ENCODE results near the gene OMP. TPM values are rescaled to one million over a fixed set of nuclear protein-coding genes. Genes with fewer than 3 reads are reported as not detected.

Gene OMP
- total RNA-seq, 6 experiments from 2014 or later, result 1.0 to 4.2 (median 2.0) TPM; not detected in 1

DNA sequence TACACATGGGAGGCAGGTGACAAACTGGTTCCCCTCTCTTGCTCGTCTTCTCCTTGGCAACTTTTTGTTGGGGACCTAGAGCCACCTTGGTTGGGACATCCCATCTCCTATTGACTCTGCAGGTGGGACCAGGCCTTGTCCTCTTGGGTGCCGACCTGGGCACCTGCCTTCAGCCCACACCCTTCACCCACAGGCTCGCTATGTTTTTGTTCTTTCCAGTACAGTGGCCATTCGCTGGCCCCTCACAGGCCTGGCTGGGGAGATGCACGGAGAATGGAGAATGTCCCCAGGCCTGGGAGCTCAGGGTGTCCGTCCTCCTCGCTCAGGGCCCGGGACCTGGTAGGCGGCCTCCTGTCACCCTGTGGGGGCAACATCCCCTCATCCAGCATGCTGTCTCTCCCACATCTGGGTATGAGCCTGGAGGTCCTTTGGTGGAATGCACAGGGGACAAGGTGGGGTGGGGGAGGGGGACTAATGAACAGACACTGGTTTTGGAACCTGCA lies 14.9 kb upstream of the OMP start:
- Histone ChIP-seq H3K4me1 (peaks cover 0 to 46% (median 18%) of the 10 kb centered on the region in 4 donors), H3K27me3 (no peaks in the 10 kb centered on the region), H3K4me3 (no peak overlapping the region), H3K9me3 (no peaks in the 10 kb centered on the region), H3K27ac (peak overlapping the region; percentile 21 to 86 (median 85)), H3K36me3 (peaks cover 0 to 7% (median 0%) of the 10 kb centered on the region in 4 donors)
- ATAC-seq, result no peak
- WGBS (ENCODE audit: insufficient coverage, low coverage, low lambda C conversion rate, missing lambda C conversion rate), result 80% methylated on average over 1 of the region's 9 CpGs
- intact Hi-C loops (cut with DNase I), result no loop called here
- peak in 2 of 3 donors; percentile 11 to 50 for DNase-seq
- TF ChIP-seq, protein P1, sequence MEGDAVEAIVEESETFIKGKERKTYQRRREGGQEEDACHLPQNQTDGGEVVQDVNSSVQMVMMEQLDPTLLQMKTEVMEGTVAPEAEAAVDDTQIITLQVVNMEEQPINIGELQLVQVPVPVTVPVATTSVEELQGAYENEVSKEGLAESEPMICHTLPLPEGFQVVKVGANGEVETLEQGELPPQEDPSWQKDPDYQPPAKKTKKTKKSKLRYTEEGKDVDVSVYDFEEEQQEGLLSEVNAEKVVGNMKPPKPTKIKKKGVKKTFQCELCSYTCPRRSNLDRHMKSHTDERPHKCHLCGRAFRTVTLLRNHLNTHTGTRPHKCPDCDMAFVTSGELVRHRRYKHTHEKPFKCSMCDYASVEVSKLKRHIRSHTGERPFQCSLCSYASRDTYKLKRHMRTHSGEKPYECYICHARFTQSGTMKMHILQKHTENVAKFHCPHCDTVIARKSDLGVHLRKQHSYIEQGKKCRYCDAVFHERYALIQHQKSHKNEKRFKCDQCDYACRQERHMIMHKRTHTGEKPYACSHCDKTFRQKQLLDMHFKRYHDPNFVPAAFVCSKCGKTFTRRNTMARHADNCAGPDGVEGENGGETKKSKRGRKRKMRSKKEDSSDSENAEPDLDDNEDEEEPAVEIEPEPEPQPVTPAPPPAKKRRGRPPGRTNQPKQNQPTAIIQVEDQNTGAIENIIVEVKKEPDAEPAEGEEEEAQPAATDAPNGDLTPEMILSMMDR (IDR thresholded peaks at IDR 0.05), result no peak
- no peak for TF ChIP-seq POLR2A (IDR thresholded peaks at IDR 0.05)

DNA sequence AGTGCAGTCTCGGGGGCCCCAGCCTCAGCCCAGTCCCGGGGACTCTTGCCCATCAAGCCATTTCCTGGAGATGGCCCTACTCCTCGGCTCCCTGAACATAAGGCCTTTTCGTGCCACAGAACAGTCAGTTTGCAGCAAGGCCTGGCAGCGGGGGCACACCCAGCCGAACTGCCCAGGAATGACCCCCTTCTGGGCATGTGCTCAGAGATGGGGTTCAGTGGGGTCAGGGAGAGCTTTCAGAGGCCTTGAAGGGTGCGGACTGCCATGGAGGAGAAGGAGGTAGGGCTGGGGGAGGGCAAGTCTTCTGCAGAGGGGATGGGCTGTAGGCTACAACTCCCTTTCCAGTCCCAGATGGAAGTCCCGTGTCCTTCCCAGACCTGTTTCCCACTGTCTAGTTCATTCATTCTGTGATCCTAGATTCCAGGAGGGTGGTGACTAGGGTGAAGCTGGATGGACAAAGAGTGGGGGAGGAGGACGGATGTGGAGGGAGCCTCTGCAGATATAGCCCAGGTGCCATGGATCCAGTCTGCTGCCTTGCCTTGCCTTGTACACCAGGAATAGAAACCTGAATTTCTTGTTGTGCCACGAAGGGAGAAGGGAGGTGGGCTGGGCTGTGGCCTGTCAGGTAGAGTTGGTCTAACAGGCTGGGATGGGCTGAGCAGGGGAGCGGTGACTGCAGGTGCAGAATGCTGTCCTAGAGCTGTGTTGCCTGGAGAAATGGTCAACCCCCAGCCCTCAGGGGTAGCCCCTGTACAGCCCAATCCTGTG lies 14.2 kb upstream of the OMP start:
- Histone ChIP-seq H3K9me3 (no peaks in the 10 kb centered on the region), H3K4me1 (peaks cover 0 to 42% (median 15%) of the 10 kb centered on the region in 4 donors), H3K36me3 (peaks cover 0 to 7% (median 0%) of the 10 kb centered on the region in 4 donors), H3K27me3 (no peaks in the 10 kb centered on the region), H3K4me3 (no peak overlapping the region), H3K27ac (peak overlapping the region in 2 of 3 donors; percentile 85 to 86)
- 86% methylated on average over 2 of the region's 11 CpGs for WGBS (ENCODE audit: insufficient coverage, low coverage, low lambda C conversion rate, missing lambda C conversion rate)
- DNase-seq (peak in 1 of 3 donors; percentile 35), ATAC-seq (no peak)
- intact Hi-C loops (cut with DNase I), result no loop called here
- no peak for TF ChIP-seq POLR2A (IDR thresholded peaks at IDR 0.05)
- TF ChIP-seq, protein P1 (IDR thresholded peaks at IDR 0.05), result no peak

DNA sequence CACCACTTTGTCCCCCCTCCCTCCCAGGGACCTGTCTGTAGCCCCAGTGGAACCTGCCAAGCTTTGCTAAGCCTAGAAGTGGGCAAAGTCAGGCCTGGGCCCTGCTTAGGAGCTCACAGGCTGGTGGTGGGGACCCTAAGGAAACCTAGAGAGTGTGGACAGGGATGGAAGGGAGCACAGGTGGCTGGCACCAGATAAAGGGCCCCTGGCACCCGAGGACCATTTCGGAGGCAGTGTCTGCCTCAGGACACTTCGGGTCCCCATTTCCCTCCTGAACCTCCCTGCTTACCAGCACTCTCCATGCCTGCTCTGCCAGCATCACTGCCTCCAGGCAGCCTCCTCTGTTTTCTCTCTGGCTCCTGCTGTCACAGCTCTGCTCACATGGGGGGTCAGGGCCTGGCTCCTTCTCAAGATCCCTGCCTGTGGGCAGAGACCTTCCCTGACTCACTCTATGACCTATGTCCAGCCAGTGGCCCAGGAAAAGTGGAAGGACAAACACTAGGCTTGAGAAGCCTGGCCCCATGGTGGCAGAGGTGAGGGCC lies 13.6 kb upstream of the OMP start:
- Histone ChIP-seq H3K36me3 (peaks cover 0 to 7% (median 3%) of the 10 kb centered on the region in 4 donors), H3K4me1 (peaks cover 0 to 42% (median 15%) of the 10 kb centered on the region in 4 donors), H3K27me3 (no peaks in the 10 kb centered on the region), H3K9me3 (no peaks in the 10 kb centered on the region), H3K4me3 (no peak overlapping the region), H3K27ac (peak overlapping the region in 2 of 3 donors; percentile 50 to 85)
- DNase-seq, result peak in 2 of 3 donors; percentile 27 to 37
- peak in 1 of 4 donors; percentile 11 for ATAC-seq
- WGBS (ENCODE audit: insufficient coverage, low coverage, low lambda C conversion rate, missing lambda C conversion rate), result no CpG with 5 or more reads among the region's 3 CpGs
- no peak for TF ChIP-seq POLR2A (IDR thresholded peaks at IDR 0.05)
- TF ChIP-seq, protein P1 (IDR thresholded peaks at IDR 0.05), result no peak
- intact Hi-C loops (cut with DNase I), result no loop called here

DNA sequence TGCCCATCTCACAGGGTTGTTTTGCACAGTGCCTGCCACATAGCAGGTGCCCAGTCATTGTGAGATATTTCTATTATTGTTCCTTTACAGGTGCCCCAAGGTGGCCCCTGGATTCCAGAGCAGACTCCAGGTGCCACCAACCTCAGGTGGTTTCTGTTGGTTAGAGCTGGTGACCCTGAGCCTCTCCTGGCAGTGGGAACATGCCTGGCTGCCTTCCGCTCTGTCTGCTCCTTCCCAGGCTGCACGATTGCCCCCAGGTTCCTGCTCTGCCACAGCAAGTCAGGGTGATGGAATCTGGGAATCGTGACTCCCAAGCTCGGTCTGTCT lies 12.6 kb upstream of the OMP start:
- Histone ChIP-seq H3K36me3 (peaks cover 0 to 7% (median 3%) of the 10 kb centered on the region in 4 donors), H3K4me1 (peaks cover 0 to 52% (median 19%) of the 10 kb centered on the region in 4 donors), H3K9me3 (no peaks in the 10 kb centered on the region), H3K27ac (peak overlapping the region in 1 of 3 donors; percentile 85), H3K27me3 (no peaks in the 10 kb centered on the region), H3K4me3 (no peak overlapping the region)
- DNase-seq, result no peak
- no peak for ATAC-seq
- intact Hi-C loops (cut with DNase I), result loop anchor here (2.0 to 5.0 kb wide), 2 partner anchors 38 to 41 kb away; no protein-coding TSS in a partner anchor
- TF ChIP-seq, protein P1 (IDR thresholded peaks at IDR 0.05), result no peak
- TF ChIP-seq POLR2A (IDR thresholded peaks at IDR 0.05), result no peak
- 100% methylated on average over 1 of the region's 4 CpGs for WGBS (ENCODE audit: insufficient coverage, low coverage, low lambda C conversion rate, missing lambda C conversion rate)
